HG03457 (cell line): ENCODE data around the gene BRSK2.
"Not testable (repeated sequence)": the region's sequence is repeated elsewhere in the genome, so short reads cannot be mapped to it uniquely, and the experiment has no call there.

Source experiments
- ATAC-seq: cut with Tn5 transposase; IDR thresholded peaks from one replicate; pipeline ENCODE4 v1.9.1; 2021; ENCODE audit warnings: moderate number of reproducible peaks; ENCODE audit not compliant: unreplicated experiment

The BRSK2 gene

DNA sequence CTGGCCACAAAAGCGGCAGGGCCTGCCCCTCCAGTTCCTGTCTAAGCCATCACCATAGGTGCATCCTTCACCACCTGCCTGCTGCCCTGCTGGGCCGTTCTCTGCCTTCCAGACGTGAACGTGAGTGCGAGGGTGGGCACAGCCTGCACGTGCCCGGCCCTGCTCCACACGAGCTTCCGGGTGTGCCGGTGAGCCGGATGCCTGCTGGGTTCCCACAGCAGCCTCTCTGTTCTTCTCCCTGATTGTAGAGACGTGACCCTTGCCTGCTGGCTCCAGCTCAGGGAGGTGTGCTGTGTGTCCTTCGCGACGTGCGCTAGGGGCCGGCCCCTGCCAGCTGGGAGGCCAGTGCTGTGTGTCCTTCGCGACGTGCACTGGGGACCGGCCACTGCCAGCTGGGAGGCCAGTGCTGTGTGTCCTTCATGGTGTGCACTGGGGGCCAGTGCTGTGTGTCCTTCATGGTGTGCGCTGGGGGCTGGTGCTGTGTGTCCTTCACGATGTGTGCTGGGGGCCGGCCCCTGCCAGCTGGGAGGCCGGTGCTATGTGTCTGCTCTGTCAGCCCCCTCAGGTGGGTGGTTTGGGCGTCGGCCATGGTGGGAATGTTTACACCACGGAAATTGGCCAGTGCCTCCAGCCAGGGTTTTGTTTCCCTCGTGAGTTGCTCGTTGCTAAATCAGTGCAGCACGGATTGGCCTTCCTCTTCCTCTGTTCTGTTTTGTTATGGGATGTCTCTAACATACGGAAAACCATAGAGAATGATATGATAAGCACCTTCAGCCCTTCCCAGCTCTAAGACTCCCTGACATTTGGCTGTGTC lies 35.4 kb upstream of the BRSK2 start:
- no peak for ATAC-seq

DNA sequence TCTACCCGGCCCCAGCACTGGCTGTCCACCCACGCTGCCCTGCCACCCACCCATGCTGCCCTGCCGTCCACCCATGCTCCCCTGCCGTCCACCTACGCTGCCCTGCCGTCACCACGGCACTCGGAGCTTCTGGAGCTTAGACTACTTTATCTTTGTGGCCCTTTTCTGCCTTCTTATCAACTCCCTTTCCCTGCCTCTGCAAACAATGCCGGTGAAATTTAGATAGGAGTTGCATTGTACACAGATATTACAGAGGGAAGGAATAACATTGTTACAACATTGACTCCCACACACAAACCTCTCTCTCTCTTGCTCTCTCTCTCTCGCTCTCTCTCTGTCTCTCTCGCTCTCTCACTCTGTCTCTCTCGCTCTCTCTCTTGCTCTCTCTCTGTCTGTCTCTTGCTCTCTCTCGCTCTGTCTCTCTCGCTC lies 33.7 kb upstream of the BRSK2 start:
- ATAC-seq, result no peak

DNA sequence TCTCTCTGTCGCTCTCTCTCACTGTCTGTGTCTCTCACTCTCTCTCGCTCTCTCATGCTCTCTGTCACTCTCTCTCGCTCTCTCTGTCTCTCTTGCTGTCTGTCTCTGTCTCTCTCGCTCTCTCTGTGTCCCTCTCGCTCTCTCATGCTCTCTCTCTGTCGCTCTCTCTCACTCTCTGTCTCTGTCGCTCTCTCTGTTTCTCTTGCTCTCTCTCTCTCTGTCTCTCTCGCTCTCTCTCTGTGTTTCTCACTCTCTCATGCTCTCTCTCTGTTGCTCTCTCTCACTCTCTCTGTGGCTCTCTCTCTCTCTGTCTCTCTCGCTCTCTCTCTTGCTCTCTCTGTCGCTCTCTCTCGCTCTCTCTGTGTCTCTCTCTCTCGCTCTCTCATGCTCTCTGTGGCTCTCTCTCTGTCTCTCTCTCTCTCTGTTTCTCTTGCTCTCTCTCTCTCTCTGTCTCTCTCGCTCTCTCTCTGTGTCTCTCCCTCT lies 33.2 kb upstream of the BRSK2 start:
- no peak for ATAC-seq

DNA sequence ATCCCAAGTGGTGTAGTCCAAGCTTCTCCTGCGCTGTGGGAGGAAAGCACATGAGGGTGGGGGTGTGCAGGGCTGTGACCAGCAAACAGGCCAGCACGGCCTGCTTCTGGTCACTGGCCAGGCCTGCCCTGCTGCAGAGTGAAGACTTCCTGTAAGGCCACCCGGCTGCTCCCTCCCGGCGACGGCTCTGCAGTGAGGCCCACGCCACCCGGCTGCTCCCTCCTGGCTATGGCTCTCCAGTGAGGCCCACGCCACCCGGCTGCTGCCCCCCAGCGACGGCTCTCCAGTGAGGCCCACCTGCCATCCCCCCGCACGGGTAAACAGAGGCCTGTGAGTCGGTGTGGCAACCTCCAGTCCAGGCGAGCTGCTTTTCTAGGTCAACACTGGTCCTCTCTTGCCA lies 31.4 kb upstream of the BRSK2 start:
- no peak for ATAC-seq

DNA sequence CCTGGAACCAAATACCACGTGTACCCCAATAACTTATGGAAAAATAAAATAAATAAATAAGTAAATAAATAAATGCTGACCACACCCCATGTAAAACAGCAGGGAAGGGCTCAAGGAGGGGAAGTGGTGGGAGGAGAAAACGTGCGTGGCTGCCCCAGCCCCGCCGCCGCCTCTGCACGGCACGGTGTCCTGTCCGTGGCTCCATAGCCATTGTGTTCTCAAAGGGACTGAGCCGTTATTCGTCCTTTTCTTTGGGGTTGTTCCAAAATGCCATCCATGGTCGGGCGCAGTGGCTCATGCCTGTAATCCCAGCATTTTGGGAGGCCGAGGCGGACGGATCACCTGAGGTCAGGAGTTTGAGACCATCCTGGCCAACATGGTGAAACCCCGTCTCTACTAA lies 30.8 kb upstream of the BRSK2 start:
- ATAC-seq, result not testable (repeated sequence)

DNA sequence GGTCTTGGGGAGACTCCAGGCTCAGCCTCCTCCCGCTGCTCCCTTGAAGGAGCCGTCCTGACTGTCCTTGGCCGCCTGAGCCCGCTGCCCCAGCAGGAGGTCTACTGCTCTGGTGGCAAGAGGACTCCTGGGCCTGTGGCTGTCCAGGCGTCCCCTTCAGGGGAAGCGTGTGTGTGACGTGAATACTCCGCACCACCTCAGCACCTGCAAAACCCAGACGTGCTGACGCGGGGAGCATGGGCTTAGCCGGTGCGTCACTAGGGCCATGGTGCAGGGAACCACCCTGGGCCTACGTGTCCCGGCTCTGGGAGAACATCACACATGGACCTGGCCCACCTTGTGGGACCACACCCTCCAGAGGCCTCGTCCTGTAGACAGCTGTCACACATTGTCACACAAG lies 30.2 kb upstream of the BRSK2 start:
- no peak for ATAC-seq

DNA sequence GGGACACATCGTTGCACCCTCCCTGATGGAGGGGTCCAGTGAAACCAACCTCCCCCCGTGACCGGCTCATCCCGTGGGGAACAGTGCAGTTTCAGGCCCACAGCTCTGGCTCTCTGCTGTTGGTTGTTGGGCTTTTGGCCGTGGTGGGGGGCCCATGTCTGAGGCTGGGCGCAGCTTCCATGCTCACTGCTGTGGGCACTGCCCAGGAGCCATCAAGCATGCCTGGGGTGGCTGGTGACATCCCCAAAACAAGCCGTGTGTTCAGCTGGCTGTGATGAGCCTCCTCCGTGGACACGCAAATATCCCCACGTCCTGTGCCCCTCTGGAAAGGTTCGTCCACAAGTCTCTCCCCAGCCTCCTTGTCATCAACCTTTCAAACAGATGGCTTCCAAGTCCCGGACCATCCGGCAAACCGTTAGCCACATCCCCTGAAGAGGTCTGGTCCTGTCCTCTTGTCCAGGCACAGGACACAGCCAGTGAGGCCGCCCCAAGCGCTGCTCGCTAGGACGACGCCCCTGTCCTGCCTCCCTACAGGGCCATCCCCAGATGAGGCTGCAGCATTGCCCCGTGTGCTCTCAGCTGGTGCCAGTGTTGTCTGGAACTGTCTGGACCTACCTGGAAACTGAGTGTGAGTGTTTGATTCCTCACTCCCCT lies 29.4 kb upstream of the BRSK2 start:
- no peak for ATAC-seq

DNA sequence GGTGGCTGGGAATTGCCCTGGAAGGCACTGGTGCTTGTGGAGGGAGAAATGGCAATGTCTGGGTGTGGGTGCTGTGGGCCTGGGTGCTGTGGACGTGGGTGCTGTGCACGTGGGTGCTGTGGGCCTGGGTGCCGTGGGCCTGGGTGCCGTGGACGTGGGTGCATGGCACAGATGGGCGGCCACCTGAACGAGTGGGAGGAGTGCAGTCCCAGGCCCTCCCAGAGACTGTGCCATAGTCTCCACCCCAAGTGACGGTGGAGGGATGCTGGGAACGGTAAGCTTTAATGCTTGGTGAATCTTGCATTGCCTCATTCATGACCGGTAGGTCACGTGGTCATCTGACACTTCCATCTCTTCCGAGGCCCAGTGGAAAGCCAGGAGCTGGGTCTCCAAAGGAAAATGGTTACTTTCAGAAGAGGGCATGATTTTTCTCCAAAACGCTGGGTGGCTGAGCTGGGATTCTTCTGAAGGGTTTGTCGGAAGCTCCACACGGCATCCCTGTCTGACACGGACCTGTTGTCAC lies 28.8 kb upstream of the BRSK2 start:
- no peak for ATAC-seq

DNA sequence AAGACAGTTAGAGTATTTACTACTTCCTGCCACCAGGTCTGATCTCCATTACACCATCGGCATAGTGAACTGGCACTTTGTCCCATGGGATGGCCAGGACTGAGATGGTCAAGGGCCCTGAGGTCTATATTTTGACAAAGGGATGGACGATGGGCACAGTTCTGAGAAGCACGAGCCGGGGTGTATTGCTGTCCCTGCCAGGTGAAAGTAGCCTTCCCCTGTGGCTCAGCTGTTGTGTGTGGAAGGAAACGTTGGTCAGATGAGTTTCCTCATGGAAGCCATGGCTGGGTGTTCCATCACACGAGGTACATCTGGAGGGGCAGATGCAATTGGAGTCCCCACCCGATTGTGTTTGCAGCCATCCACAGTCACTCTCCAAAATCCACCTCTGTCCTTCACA lies 27.9 kb upstream of the BRSK2 start:
- no peak for ATAC-seq

DNA sequence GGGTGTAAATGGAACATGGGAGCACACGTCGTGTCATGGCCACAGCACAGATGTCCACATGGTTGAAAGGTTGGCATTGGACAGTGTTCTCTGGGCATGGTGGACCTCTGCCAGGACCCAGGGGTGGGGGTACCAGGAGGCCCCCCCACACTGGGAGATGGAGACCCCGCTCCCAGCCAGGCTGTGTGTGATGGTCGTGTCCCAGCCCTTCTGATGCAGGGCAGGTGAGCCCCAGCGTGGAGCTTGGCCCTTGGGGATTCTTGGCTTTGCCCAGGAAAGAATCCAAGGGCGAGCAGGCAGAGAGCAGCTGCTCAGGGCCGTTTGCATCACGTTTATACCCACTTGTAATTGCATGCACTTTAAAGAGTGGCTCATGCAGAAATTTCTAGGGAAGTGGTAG lies 22.0 kb upstream of the BRSK2 start:
- ATAC-seq, result no peak

DNA sequence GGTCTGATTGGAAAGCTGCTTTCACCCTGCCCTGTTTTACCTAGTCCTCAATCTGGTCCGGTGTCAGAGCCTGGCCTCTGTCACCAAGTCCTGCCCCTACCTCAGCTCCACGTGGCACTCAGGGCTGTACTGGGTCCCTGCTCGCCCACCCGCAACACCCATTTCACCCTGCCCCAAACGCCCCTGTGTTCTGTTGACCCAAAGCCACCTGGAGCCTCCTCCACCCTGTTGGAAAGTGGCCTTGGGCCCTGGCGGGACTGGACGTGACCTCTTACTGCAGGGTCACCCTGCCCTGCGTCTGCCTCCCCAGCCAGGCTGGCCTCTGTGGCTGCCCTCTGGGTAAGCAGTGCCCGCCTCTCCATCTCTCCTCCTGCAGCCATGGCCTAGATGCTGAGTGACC lies 21.5 kb upstream of the BRSK2 start:
- no peak for ATAC-seq

DNA sequence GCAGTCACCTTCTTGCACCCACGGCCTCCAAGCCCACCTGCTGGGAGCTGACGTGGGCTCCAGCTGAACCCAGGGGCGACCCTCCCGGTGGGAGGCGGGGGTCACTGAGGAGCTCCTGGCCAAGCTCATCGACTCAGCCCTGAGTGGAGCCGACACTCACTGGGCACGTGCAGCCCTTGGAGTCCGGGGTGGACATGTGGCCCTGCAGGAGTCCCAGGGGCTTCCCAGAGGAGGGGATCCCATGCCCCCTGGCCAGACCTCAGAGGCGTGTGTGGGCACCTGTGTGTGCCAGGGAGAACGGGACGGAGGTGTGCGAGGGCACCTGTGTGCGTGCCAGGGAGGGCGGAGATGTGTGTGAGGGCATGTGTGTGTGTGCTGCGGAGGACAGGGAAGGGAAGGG lies 20.8 kb upstream of the BRSK2 start:
- no peak for ATAC-seq

DNA sequence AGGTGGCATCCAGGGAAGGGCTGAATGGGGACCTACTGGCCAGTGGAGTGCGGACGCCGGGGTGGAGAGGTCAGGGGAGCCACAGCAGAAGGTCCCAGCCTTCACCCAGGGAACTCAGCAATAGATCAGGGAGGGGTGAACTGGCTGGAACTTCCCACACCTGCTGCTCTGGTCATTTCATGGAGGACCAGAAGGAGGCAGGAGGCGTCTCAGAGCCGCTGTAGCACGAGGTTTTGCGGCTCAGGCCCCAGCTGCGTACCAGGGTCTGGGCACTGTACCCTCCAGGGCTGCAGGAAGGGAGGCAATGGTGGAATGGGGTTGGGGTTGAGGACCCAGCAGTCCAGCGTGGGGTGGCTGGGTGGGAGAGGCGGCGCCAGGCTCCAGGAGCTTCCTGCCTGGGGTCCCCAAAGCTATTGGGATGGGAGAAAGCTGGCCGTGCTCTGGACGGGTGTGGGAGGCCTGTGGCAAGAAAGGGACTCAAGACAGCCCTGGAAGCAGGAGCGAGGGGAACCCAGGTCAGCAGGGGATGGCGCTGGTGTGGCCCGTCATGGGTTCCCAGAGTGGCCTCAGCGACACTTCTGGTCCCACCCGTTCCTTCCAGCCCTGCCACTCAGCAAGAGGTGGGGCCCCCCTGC lies 20.2 kb upstream of the BRSK2 start:
- ATAC-seq, result no peak

DNA sequence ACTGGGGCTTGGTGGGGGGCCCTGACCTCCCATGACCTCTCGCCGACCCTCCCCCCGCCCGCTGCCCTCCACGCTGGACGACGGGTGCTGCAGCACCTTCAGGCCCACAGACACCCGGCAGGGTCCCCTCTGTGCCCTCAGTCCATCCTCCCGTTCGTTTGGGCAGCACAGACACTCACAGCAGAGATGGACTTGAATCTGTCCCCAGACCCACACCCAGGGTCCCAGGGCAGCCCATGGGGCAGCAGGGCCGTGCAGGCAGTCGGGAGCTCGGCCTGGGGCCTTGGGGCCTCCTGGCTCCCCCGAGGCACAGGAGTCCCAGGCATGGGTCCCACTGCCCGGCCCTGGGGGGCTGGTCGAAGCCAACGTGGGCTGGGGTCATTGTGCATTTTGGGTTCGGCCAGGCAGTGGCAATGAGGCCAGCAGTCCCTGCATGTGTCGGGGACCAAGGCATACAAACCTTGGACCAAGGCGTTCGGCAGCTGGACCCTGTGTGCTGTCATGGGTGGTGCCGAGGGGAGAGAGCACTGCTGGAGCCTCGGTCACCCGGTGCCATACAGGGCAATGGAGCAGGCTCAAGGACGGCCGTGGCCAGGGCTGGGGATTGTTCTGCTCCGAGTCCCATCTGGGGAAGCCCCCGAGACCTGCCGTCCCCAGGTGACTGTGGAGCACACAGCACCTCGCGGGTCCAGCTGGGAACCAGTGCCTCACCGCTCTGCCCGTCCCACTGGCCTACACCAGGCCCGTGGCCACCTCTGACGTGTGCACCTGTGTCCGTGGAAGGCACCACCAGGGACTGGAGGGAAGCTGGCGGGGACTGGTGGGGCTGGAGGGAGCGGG lies 19.3 kb upstream of the BRSK2 start:
- ATAC-seq, result no peak

DNA sequence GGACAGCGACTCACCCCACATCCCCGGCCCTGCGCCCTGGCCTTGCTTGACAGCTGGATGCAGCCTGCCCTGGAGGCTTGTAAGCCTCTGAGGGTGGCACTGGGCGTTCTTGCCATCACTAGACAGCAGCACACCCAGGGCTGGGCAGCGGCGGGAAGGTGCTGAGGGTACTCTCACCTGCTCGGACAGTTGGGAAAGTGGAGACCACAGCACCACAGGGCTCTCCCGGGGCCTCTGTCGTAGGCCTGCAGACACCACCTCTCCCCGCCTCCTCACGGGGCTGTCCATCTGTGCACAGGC lies 18.8 kb upstream of the BRSK2 start:
- ATAC-seq, result no peak

DNA sequence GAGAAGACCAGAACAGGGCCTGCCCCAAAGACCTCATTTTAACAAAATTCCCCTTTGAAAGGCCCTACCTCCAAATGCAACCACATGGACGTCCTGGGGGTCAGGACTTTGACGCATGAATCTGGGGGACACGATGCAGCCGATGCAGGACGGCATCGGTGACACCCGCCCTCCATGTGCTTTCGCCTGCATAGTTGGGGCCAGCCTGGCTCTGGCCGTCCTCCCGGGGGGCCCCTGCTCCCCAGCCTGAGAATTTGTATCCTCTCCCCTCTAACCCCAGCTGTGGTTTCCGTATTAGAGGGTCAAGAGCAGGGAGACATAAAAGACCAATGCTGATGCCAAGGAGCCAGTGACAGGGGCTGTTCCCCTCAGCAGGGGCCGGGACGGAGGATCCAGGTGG lies 18.4 kb upstream of the BRSK2 start:
- ATAC-seq, result no peak

DNA sequence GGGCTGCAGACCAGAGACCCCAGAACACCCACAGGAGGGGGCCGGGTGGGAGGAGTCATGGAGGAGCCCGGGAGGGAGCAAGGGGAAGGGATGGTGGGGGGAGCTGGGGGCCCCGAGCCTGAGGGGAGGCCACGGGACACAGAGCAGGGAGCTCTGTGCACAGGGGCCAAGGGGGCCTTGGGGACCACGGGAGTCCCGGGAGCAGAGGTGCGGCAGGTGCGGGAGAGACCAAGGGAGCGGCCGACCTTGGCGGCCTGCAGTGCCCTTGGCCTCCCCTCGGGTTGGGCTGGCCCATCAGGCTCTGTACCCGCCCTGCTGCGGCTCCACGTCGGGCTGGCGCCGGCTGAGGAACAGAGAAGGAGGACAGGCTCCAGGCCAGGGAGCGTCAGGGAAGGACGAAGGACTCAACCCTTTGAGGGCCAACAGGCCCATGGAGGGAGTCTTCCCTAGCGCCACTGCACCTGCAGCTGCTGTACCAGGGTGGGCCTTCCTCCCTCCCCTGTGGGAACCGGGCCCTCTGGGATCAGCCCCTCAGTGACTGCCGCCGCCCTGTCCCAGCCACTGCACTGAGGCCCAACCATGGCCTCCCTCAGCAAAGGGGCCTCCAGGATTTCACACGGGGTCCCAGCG lies 17.8 kb upstream of the BRSK2 start:
- no peak for ATAC-seq

DNA sequence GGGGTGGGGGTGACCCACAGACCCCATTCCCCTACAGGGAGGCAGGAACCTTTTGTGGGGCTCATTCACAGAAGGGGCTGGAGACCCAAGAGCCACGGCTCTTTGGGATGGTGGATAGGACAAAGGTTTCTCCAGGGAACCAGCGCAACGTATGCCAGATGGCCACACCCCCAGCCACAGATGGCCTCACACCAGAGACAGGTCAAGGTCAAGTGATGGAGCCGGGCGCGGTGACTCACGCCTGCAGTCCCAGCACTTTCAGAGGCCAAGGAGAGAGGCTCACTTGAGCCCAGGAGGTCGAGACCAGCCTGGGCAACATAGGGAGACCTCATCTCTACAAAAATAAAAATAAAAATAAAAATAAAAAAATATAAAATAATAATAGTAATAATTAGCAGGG lies 17.1 kb upstream of the BRSK2 start:
- no peak for ATAC-seq

DNA sequence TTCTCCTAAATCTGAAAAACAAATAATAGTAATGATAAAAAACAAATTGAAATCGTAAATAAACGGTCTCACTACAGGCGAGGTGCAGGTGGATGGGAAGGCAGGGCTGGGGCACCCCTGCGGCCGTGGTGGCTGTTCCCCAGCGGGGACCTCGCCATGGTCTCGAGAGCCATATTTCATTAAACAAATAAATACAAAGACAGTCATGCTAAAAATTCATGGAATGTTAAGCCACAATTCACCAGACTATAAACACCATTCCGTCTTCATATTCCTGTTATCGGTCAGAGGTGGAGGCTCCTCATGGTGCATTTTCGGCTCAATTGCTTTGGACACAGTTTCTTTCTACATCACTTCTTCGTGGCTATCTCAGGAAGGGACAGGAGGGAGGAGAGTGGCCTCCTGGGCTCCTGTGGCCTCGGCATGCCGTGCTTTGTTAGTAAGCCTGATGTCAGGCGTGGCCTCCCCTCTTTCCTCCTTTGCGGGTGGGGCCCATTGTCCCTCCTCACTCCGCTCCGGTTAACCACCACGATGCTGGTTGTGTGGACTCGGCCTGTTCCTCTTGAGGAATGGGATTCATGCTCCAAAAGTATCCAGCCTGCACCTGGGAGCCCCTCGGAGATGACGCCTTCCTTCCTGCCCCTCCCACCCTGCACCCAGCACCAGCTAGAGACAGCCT lies 16.1 kb upstream of the BRSK2 start:
- ATAC-seq, result no peak
